HG03571 (cell line): ENCODE results near the gene NOLC1.

ENCODE experiments used
- ATAC-seq: cut with Tn5 transposase; IDR thresholded peaks from one replicate; pipeline ENCODE4 v1.9.1; 2021; ENCODE audit not compliant: unreplicated experiment

NOLC1 gene

GRCh38 chr10:102151774-102152544 is at the start of gene NOLC1:
Gene NOLC1, plus strand, starts transcription at chr10:102152389. Its CDS starts 22 bp downstream, at chr10:102152411.
- peak; percentile 90 for ATAC-seq

GRCh38 chr10:102102421-102102820 is 49.8 kb upstream of the NOLC1 start:
- ATAC-seq: no peak

- no peak for ATAC-seq
Measured at GRCh38 chr10:102106998-102107397, 45.2 kb upstream of the NOLC1 start.

- no peak for ATAC-seq
Measured at GRCh38 chr10:102109166-102110116, 42.7 kb upstream of the NOLC1 start.

- no peak for ATAC-seq
Measured at GRCh38 chr10:102111276-102111675, 40.9 kb upstream of the NOLC1 start.

GRCh38 chr10:102112210-102112817 is 39.9 kb upstream of the NOLC1 start:
- ATAC-seq: no peak

GRCh38 chr10:102113261-102113955 is 38.8 kb upstream of the NOLC1 start:
- ATAC-seq: no peak

GRCh38 chr10:102113956-102114857 is 38.0 kb upstream of the NOLC1 start:
- ATAC-seq: peak; percentile 1

- ATAC-seq: peak; percentile 49
Measured at GRCh38 chr10:102114861-102115618, 37.1 kb upstream of the NOLC1 start.

- no peak for ATAC-seq
Measured at GRCh38 chr10:102115775-102116174, 36.4 kb upstream of the NOLC1 start.

- ATAC-seq: no peak
Measured at GRCh38 chr10:102116656-102117055, 35.5 kb upstream of the NOLC1 start.

- no peak for ATAC-seq
Measured at GRCh38 chr10:102117391-102118159, 34.6 kb upstream of the NOLC1 start.

- no peak for ATAC-seq
Measured at GRCh38 chr10:102118867-102119266, 33.3 kb upstream of the NOLC1 start.

GRCh38 chr10:102119417-102120141 is 32.6 kb upstream of the NOLC1 start:
- ATAC-seq: no peak

- peak; percentile 56 for ATAC-seq
Measured at GRCh38 chr10:102120142-102120990, 31.8 kb upstream of the NOLC1 start, which contains the start of gene LDB1. Gene LDB1, minus strand, starts transcription at chr10:102120368. Its CDS starts 258 bp downstream, at chr10:102120110.

GRCh38 chr10:102120991-102121738 is 31.0 kb upstream of the NOLC1 start:
- no peak for ATAC-seq
